ENCODE data around the gene PTGIS. TPM values are rescaled to one million over a fixed set of nuclear protein-coding genes. Genes with fewer than 3 reads are reported as not detected.

The PTGIS gene
- total RNA-seq, 2 donors from 2014 or later, result 0.56 to 2.3 TPM

- Mint-ChIP-seq H3K27ac (no peak overlapping the region), H3K9me3 (no peaks in the 10 kb centered on the region), H3K4me1 (no peaks in the 10 kb centered on the region), H3K27me3 (peaks cover 29% of the 10 kb centered on the region), H3K36me3 (ENCODE audit: low read depth) (no peaks in the 10 kb centered on the region), H3K4me3 (no peak overlapping the region)
- ATAC-seq (replicated peaks), result no peak
Observed at GRCh38 chr20:49497398-49497669, 70.6 kb downstream of the PTGIS start.

DNA sequence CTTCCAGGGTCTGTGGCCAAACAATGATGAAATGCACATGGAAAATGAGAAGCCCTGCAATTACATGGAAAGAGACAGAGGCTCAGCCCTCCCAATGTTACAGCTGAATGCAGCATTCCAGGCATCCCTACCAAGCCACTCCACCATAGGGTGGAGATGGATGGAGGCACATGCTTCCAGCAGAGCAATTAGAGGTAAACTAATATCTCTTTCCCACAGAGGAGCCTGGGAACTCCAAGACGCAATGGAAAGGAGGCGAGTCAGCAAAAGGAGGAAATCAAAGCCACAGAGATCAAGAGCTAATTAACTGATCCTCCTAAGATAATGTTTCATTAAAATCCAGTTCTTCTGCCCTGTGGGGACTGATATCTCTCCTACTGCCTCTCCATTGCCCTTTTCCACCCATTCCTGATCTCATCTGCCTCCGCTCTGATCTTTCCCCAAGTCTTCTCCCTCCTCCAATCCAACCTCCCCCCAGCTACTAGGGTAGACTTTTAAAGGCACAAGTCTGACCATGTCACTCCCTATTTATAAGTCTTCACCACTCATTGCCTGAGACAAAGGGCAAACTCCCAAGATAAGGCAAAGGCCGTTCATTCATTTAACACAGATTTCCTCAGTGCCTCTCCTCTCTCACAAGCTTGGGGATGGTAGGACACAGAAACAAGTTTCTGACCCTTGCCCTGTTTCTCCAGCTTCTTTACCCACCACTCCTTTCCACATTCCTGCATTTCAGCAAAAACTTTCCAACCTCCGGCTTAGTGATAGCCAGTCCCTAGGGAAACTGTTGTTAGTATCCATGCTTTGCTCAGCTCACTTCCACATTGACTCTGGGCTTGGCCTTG lies 71.2 kb downstream of the PTGIS start:
- Mint-ChIP-seq H3K36me3 (ENCODE audit: low read depth) (no peaks in the 10 kb centered on the region), H3K9me3 (no peaks in the 10 kb centered on the region), H3K4me1 (no peaks in the 10 kb centered on the region), H3K27ac (no peak overlapping the region), H3K27me3 (peaks cover 34% of the 10 kb centered on the region), H3K4me3 (no peak overlapping the region)
- no peak for ATAC-seq (replicated peaks)

DNA sequence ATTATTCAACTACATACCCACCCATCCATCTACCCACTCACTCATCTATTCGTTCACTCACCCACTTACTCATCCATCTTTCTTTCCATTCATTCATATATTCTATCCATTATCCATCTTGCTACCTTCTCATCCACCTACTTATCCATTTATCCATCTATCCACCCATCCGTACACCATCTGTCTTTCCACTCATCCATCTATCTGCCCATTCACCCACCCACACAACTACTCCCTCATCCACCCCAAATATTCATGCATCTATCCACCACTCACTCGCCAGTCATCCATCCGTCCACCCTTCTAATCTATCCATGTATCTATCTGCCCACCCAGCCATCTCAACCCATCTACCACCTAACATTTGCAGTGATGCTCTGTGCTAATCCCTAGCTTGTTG lies 71.9 kb downstream of the PTGIS start:
- no peak for ATAC-seq (replicated peaks)
- H3K27me3 Mint-ChIP-seq, result peaks cover 35% of the 10 kb centered on the region
- no peaks in the 10 kb centered on the region for H3K36me3 Mint-ChIP-seq (ENCODE audit: low read depth)
- no peaks in the 10 kb centered on the region for H3K4me1 Mint-ChIP-seq
- H3K27ac Mint-ChIP-seq, result no peak overlapping the region
- H3K9me3 Mint-ChIP-seq, result no peaks in the 10 kb centered on the region
- no peak overlapping the region for H3K4me3 Mint-ChIP-seq

- Mint-ChIP-seq H3K4me3 (no peak overlapping the region), H3K27ac (no peak overlapping the region), H3K36me3 (ENCODE audit: low read depth) (no peaks in the 10 kb centered on the region), H3K9me3 (peaks cover 9% of the 10 kb centered on the region), H3K27me3 (peaks cover 48% of the 10 kb centered on the region), H3K4me1 (no peaks in the 10 kb centered on the region)
- no peak for ATAC-seq (replicated peaks)
Observed at GRCh38 chr20:49490689-49491088, 77.2 kb downstream of the PTGIS start.

DNA sequence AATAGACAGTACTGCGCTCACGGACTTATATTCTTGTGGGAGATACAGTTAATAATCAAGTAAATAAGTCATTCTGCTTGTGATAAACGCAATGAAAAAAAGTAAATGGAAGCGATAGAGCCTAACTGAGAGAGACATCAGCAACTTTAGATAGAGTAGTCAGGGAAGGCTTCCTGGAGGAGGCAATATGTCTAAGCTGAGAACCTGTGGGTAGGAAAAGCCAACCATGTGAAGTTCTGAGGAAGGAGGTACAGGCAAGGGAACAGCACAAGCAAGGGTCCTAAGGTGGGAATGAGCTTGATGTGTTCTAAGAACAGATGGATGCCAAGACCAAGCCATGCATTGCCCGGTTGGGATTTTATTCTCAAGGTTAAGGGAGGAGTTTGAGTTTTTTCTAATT lies 78.2 kb downstream of the PTGIS start:
- peaks cover under 1% of the 10 kb centered on the region for H3K4me1 Mint-ChIP-seq
- peaks cover 51% of the 10 kb centered on the region for H3K27me3 Mint-ChIP-seq
- H3K9me3 Mint-ChIP-seq, result peaks cover 9% of the 10 kb centered on the region
- no peak overlapping the region for H3K4me3 Mint-ChIP-seq
- H3K36me3 Mint-ChIP-seq (ENCODE audit: low read depth), result no peaks in the 10 kb centered on the region
- H3K27ac Mint-ChIP-seq, result no peak overlapping the region
- no peak for ATAC-seq (replicated peaks)

GRCh38 chr20:49486064-49486463 lies 81.9 kb downstream of the PTGIS start:
- ATAC-seq (replicated peaks), result no peak
- H3K4me3 Mint-ChIP-seq, result no peak overlapping the region
- no peak overlapping the region for H3K27ac Mint-ChIP-seq
- peaks cover 55% of the 10 kb centered on the region for H3K27me3 Mint-ChIP-seq
- H3K36me3 Mint-ChIP-seq (ENCODE audit: low read depth), result no peaks in the 10 kb centered on the region
- peaks cover 9% of the 10 kb centered on the region for H3K9me3 Mint-ChIP-seq
- peaks cover 7% of the 10 kb centered on the region for H3K4me1 Mint-ChIP-seq

DNA sequence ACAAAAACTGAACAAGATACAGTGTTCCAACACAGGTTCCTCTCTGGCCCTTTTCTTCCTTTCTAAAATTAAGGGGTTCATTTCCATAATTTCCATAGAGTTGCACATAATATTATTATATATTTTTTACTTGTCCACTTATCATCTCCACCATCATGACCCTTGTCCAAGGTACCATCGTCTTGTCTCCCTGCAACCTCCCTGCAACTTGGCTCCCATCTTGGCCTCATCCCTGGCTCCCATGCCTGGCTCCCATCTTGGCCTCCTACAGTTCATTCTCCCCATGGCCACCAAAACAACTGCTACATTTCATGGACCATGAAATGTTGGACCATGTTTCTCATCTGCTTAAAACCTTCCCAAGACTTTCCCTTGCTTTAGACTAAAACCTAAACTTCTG lies 82.4 kb downstream of the PTGIS start:
- Mint-ChIP-seq H3K36me3 (ENCODE audit: low read depth) (no peaks in the 10 kb centered on the region), H3K27me3 (peaks cover 60% of the 10 kb centered on the region), H3K4me3 (no peak overlapping the region), H3K4me1 (peaks cover 7% of the 10 kb centered on the region), H3K9me3 (peaks cover 9% of the 10 kb centered on the region), H3K27ac (no peak overlapping the region)
- ATAC-seq (replicated peaks), result no peak

- Mint-ChIP-seq H3K9me3 (peaks cover 5% of the 10 kb centered on the region), H3K4me3 (peak overlapping the region; percentile 75), H3K36me3 (ENCODE audit: low read depth) (no peaks in the 10 kb centered on the region), H3K4me1 (peaks cover 7% of the 10 kb centered on the region), H3K27me3 (peaks cover 55% of the 10 kb centered on the region), H3K27ac (no peak overlapping the region)
- peak; percentile 97 for ATAC-seq (replicated peaks)
Observed at GRCh38 chr20:49484180-49485140, 83.5 kb downstream of the PTGIS start.

GRCh38 chr20:49483696-49484123 lies 84.2 kb downstream of the PTGIS start:
- no peaks in the 10 kb centered on the region for H3K9me3 Mint-ChIP-seq
- no peaks in the 10 kb centered on the region for H3K36me3 Mint-ChIP-seq (ENCODE audit: low read depth)
- peak overlapping the region; percentile 75 for H3K4me3 Mint-ChIP-seq
- H3K4me1 Mint-ChIP-seq, result peaks cover 7% of the 10 kb centered on the region
- H3K27ac Mint-ChIP-seq, result no peak overlapping the region
- ATAC-seq (replicated peaks), result peak; percentile 18
- peaks cover 55% of the 10 kb centered on the region for H3K27me3 Mint-ChIP-seq

DNA sequence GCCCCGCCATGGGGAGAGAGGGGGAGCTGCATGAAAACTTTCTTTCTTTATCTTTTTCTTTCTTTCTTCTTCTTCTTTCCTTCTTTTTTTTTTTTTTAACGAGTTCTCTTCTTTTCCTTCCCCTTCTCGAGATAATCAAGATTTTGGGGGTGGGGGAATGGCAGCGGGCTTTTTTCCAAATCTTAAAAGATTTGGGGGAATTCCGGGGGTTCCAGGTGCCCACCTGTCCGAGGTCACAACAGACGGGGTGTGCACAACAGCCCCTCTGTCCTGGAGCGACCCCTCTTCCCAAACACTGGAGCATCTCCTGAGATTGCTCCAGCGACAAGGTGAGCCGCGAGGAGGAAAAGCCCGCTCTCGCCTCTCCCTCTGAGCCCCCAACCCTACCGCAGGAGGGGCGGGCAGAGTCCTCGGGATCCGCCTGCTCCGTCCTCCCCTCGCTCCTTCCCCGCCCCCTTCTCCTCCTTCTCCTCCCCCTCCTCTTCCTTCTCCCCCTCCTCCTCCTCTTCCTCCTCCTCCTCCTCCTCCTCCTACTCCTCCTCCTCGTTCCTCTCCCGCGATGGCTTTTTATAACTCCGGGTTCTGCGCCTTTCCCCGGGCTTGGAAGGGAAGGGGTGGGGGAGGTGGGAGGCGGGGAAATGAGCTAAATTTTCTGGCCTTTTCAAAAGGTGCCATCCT lies 84.8 kb downstream of the PTGIS start:
- no peak for ATAC-seq (replicated peaks)
- Mint-ChIP-seq H3K27ac (no peak overlapping the region), H3K27me3 (peaks cover 50% of the 10 kb centered on the region), H3K4me1 (peaks cover 7% of the 10 kb centered on the region), H3K36me3 (ENCODE audit: low read depth) (no peaks in the 10 kb centered on the region), H3K4me3 (no peak overlapping the region), H3K9me3 (no peaks in the 10 kb centered on the region)

DNA sequence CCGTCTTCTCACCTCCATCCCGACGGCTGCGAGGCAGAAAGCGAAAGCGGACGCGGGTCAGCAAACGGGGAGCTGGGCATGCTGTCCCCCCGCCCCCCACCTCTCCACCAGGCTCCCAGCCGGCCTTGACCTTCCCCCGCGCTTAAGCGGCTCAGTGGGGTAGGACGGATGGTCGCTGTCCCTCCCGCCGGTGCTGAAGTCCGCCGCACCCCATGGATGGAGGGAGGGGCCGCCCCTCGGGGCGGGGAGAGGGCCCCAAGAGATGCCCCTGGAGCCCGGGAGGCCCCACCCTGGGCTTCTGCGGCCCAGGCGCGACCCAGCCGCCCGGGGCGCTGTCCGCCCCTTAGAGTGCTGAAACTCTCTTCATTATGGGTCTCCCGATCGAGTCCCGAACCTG lies 85.3 kb downstream of the PTGIS start, which contains the start of gene KCNB1:
KCNB1 (minus strand) TSS at position 48 of the 397 bp plus-strand sequence. CDS start 188 bp downstream, outside the sequence.
- no peak for ATAC-seq (replicated peaks)
- Mint-ChIP-seq H3K36me3 (ENCODE audit: low read depth) (no peaks in the 10 kb centered on the region), H3K4me3 (no peak within 1 kb of the TSS), H3K4me1 (peaks cover 7% of the 10 kb centered on the region), H3K27ac (no peak within 1 kb of the TSS), H3K9me3 (no peaks in the 10 kb centered on the region), H3K27me3 (peaks cover 47% of the 10 kb centered on the region)

- Mint-ChIP-seq H3K27ac (no peak overlapping the region), H3K9me3 (no peaks in the 10 kb centered on the region), H3K4me1 (peaks cover 7% of the 10 kb centered on the region), H3K27me3 (peaks cover 43% of the 10 kb centered on the region), H3K36me3 (ENCODE audit: low read depth) (no peaks in the 10 kb centered on the region), H3K4me3 (no peak overlapping the region)
- ATAC-seq (replicated peaks), result no peak
Observed at GRCh38 chr20:49482173-49482572, 85.8 kb downstream of the PTGIS start.

- Mint-ChIP-seq H3K36me3 (ENCODE audit: low read depth) (no peaks in the 10 kb centered on the region), H3K27ac (no peak overlapping the region), H3K4me1 (peaks cover 7% of the 10 kb centered on the region), H3K27me3 (peaks cover 37% of the 10 kb centered on the region), H3K9me3 (no peaks in the 10 kb centered on the region), H3K4me3 (no peak overlapping the region)
- ATAC-seq (replicated peaks), result no peak
Observed at GRCh38 chr20:49481116-49481515, 86.8 kb downstream of the PTGIS start.

GRCh38 chr20:49480236-49480635 lies 87.7 kb downstream of the PTGIS start:
- no peak overlapping the region for H3K4me3 Mint-ChIP-seq
- H3K27ac Mint-ChIP-seq, result no peak overlapping the region
- H3K4me1 Mint-ChIP-seq, result peaks cover 7% of the 10 kb centered on the region
- peaks cover 35% of the 10 kb centered on the region for H3K27me3 Mint-ChIP-seq
- no peaks in the 10 kb centered on the region for H3K36me3 Mint-ChIP-seq (ENCODE audit: low read depth)
- no peak for ATAC-seq (replicated peaks)
- H3K9me3 Mint-ChIP-seq, result no peaks in the 10 kb centered on the region

All from activated T-helper 17 cell treated with anti-CD3 and anti-CD28 coated beads, Interleukin-2, amount 50 U/mL, for 72 hours (primary cell).